T-helper 1 cell treated with Interleukin-12 subunit alpha and Interleukin-12 subunit beta and Interleukin-4 antibody, amounts not matched to agents 30 μg/mL and 1 μg/mL, for 36 hours (primary cell): ENCODE data around the gene NLRP1.

ENCODE experiments used
- H3K27ac Mint-ChIP-seq: one replicate; pipeline ENCODE4 v1.8.0; 2021; ENCODE audit warnings: mild to moderate bottlenecking, mixed read lengths
- H3K27me3 Mint-ChIP-seq: one replicate; pipeline ENCODE4 v1.8.0; 2021; ENCODE audit warnings: low read depth, mixed read lengths
- H3K36me3 Mint-ChIP-seq: one replicate; pipeline ENCODE4 v1.8.0; 2021; ENCODE audit warnings: low read depth, mixed read lengths
- H3K4me1 Mint-ChIP-seq: one replicate; pipeline ENCODE4 v1.8.0; 2021; ENCODE audit warnings: low read depth, mixed read lengths
- H3K4me3 Mint-ChIP-seq: one replicate; pipeline ENCODE4 v1.8.0; 2021; ENCODE audit warnings: mild to moderate bottlenecking, moderate library complexity, mixed read lengths
- H3K9me3 Mint-ChIP-seq: one replicate; pipeline ENCODE4 v1.8.0; 2021; ENCODE audit warnings: mixed read lengths

Gene NLRP1

DNA sequence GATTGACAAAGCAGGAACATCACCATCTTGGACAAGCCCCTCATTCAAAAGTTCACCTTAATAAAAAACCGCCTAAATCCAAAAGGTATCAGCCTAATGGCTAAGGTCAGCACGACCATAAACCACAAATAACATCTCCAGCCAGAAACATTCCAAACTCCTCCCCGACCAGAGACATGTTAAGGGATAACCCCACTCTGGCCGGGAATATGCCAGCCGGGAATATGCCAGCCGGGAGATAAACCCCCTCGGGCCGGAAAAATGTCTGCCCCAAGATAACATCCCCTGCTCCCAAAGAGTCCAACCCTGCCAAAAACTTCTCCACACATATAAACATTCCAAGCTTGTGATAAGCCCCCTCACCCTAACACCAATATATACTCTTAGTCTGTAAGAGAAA, 116.9 kb downstream of the NLRP1 start:
- peak overlapping the region; percentile 82 for H3K27ac Mint-ChIP-seq
- H3K36me3 Mint-ChIP-seq, result peaks cover 14% of the 10 kb centered on the region
- no peaks in the 10 kb centered on the region for H3K9me3 Mint-ChIP-seq
- H3K4me1 Mint-ChIP-seq, result peaks cover 39% of the 10 kb centered on the region
- peak overlapping the region; percentile 93 for H3K4me3 Mint-ChIP-seq
- H3K27me3 Mint-ChIP-seq, result no peaks in the 10 kb centered on the region

DNA sequence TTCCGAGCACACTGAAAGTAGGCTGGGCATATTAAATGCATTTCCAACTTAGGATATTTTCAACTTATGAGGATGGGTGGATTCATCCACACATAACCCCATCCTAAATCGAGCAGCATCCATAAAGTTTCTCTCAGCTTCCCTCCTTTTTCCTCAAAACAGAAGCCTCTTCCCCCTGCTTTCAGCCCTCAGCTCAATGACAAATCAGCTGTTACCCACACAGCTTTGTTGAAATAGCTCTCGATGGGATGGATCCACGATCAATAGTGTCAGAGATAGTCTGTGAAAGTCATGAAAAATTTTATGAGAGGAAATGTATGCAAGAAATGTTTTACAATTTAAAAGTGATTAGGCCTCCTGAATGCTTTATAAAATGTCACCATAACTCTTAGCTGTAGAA, 118.0 kb downstream of the NLRP1 start:
- no peaks in the 10 kb centered on the region for H3K9me3 Mint-ChIP-seq
- H3K36me3 Mint-ChIP-seq, result peaks cover 7% of the 10 kb centered on the region
- H3K27me3 Mint-ChIP-seq, result no peaks in the 10 kb centered on the region
- H3K27ac Mint-ChIP-seq, result no peak overlapping the region
- peaks cover 35% of the 10 kb centered on the region for H3K4me1 Mint-ChIP-seq
- H3K4me3 Mint-ChIP-seq, result peak overlapping the region; percentile 93

DNA sequence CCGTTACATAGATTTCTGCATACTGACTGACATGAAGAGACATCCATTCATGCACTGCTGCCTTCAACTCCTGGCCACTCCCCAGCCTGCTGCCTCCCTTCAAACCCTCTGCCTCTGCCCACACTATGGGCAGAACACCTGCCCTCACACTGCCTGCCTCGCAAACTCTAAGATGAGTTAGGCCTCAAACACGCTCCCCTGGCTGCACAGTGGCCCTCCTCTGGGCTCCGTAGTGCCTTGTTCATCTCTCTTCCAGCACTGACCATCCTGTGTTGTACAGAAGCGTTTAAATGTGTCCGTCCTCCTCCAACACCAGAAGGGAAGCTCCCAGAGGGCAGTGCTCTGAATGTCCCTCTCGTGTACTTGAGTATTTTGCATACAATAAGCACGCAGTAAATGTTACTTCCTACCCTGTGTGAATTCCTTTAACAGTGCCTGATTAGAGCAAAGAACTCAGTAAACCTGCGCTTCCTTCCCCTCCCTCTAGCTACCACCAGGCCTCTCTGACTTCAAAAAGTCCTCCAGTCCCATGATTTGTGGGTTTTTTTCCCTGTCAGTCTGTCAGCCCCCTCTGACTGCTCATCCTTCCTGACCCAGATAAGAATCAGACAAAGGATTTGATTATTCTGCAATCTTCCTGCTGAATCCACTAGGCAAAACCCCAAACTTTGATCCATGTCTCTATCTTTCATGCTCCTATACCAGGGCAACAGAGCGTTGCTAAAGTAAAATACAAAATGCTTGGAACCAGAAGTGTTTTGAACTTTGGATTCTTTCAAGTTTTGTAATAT, 119.4 kb downstream of the NLRP1 start:
- H3K4me3 Mint-ChIP-seq, result no peak overlapping the region
- H3K27me3 Mint-ChIP-seq, result no peaks in the 10 kb centered on the region
- H3K9me3 Mint-ChIP-seq, result no peaks in the 10 kb centered on the region
- H3K36me3 Mint-ChIP-seq, result peaks cover 11% of the 10 kb centered on the region
- peaks cover 34% of the 10 kb centered on the region for H3K4me1 Mint-ChIP-seq
- H3K27ac Mint-ChIP-seq, result peak overlapping the region; percentile 19
